Activated T-cell treated with anti-CD3 and anti-CD28 coated beads, Interleukin-2, amount 50 U/mL, for 24 hours (primary cell): Measurements from ENCODE around the gene GHDC.

Experiments used
- DNase-seq: peaks from one replicate; pipeline ENCODE4 v3.0.0-alpha.2; 2020
- H3K27ac Mint-ChIP-seq: 2 replicates; pipeline ENCODE4 v1.8.0; 2020; ENCODE audit warnings: mild to moderate bottlenecking, mixed read lengths
- H3K27me3 Mint-ChIP-seq: 2 replicates; pipeline ENCODE4 v1.8.0; 2020; ENCODE audit warnings: mixed read lengths
- H3K36me3 Mint-ChIP-seq: 2 replicates; pipeline ENCODE4 v1.8.0; 2020; ENCODE audit warnings: low read depth, mixed read lengths
- H3K4me1 Mint-ChIP-seq: 2 replicates; pipeline ENCODE4 v1.8.0; 2020; ENCODE audit warnings: low read depth, mixed read lengths
- H3K4me3 Mint-ChIP-seq: 2 replicates; pipeline ENCODE4 v1.8.0; 2020; ENCODE audit warnings: mild to moderate bottlenecking, moderate library complexity, mixed read lengths
- H3K9me3 Mint-ChIP-seq: 2 replicates; pipeline ENCODE4 v1.8.0; 2020; ENCODE audit warnings: mixed read lengths

GHDC gene

GRCh38 chr17:42182927-42183734 is 11.2 kb downstream of the GHDC start:
- peaks cover 54% of the 10 kb centered on the region for H3K4me1 Mint-ChIP-seq
- peak overlapping the region; percentile 92 for H3K27ac Mint-ChIP-seq
- H3K36me3 Mint-ChIP-seq: no peaks in the 10 kb centered on the region
- H3K4me3 Mint-ChIP-seq: peak overlapping the region; percentile 85
- peaks cover 28% of the 10 kb centered on the region for H3K27me3 Mint-ChIP-seq
- no peaks in the 10 kb centered on the region for H3K9me3 Mint-ChIP-seq
- no peak for DNase-seq

- peaks cover 54% of the 10 kb centered on the region for H3K4me1 Mint-ChIP-seq
- no peaks in the 10 kb centered on the region for H3K36me3 Mint-ChIP-seq
- H3K27ac Mint-ChIP-seq: no peak overlapping the region
- DNase-seq: no peak
- no peaks in the 10 kb centered on the region for H3K9me3 Mint-ChIP-seq
- peak overlapping the region; percentile 66 for H3K4me3 Mint-ChIP-seq
- H3K27me3 Mint-ChIP-seq: peaks cover 28% of the 10 kb centered on the region
Observed at GRCh38 chr17:42181851-42182207, 12.5 kb downstream of the GHDC start.

GRCh38 chr17:42180922-42181850 is 13.1 kb downstream of the GHDC start, which contains the start of gene KCNH4:
Gene KCNH4, minus strand, starts transcription at chr17:42181142. Its CDS starts 197 bp downstream, at chr17:42180945.
- peak; percentile 94 for DNase-seq
- Mint-ChIP-seq H3K4me3 (peak within 1 kb of the TSS; percentile 66), H3K36me3 (no peaks in the 10 kb centered on the region), H3K4me1 (peaks cover 54% of the 10 kb centered on the region), H3K9me3 (no peaks in the 10 kb centered on the region), H3K27me3 (peaks cover 28% of the 10 kb centered on the region), H3K27ac (no peak within 1 kb of the TSS)

DNA sequence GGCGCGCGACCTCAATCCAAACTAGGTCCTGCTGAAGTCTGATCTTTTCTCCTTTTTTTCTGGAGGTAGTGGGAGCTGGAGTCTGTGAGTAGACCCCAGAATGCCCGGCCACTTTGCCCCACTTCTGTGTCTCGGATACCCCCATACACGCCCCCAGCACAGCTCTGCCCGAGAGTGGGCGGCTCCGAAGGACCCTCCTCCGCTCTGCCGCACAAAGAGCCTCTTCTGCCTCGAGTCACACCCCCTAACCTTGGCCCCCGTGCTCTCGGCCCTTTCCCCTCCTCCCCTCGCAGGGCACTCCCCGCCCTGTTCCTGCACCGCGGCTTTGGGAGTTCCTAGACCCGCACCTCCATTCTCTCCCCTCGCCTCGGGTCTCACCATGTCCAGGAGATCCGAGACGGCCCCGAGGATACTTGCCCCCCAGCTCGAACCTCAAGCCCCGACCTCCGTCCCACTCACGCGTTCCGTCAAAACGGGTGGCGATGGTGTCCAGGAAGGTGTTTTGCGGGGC is 13.8 kb downstream of the GHDC start:
- DNase-seq: no peak
- Mint-ChIP-seq H3K27ac (no peak overlapping the region), H3K36me3 (peaks cover 4% of the 10 kb centered on the region), H3K4me1 (peaks cover 54% of the 10 kb centered on the region), H3K9me3 (no peaks in the 10 kb centered on the region), H3K27me3 (peaks cover 28% of the 10 kb centered on the region), H3K4me3 (peak overlapping the region; percentile 66)

DNA sequence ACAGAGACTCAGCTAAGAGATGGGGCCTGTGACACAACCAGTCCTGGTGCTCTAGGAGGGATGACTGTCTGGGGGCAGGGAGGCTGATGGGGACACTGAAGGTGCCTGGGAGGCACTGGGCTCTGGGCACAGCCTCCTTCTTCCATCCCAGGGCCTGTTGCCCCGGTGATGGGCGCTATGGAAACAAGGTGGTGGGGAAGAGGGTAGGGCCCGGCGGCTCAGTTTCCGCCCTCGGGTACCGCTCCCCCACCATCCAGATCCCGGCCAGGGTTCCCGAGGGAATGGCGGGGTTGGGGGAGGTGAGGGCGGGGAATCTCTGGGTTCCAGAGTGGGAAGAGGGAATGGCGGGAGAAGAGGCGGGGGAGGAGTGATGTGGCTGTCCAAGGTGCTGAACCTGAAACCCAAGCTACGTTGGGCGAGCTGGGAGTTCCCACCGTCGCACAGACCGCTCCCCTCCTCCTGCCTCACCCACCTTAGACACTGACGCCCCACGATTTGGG is 14.3 kb downstream of the GHDC start:
- peaks cover 28% of the 10 kb centered on the region for H3K27me3 Mint-ChIP-seq
- H3K27ac Mint-ChIP-seq: no peak overlapping the region
- H3K36me3 Mint-ChIP-seq: peaks cover 4% of the 10 kb centered on the region
- peak; percentile 44 for DNase-seq
- H3K4me1 Mint-ChIP-seq: peaks cover 52% of the 10 kb centered on the region
- H3K9me3 Mint-ChIP-seq: no peaks in the 10 kb centered on the region
- H3K4me3 Mint-ChIP-seq: peak overlapping the region; percentile 66

DNA sequence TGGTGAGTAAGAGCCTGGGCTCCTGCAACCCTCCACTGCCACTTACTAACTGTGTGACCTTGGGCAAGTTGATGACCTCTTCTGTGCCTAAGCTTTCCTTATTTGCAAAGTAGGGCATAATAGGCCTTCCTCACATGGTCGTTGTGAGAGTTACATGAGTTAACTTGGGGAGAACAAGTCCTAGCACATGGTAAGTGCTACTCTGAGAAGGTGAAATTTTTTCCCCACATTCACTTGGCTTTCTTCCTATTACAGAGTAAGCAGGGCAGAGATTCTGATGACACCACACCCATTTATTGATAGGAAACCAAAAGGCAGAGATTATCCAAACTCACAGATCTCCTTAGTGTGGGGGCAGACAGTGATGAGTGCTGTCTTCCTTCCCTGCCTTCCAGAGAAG is 15.0 kb downstream of the GHDC start:
- Mint-ChIP-seq H3K36me3 (peaks cover 4% of the 10 kb centered on the region), H3K4me3 (no peak overlapping the region)

DNA sequence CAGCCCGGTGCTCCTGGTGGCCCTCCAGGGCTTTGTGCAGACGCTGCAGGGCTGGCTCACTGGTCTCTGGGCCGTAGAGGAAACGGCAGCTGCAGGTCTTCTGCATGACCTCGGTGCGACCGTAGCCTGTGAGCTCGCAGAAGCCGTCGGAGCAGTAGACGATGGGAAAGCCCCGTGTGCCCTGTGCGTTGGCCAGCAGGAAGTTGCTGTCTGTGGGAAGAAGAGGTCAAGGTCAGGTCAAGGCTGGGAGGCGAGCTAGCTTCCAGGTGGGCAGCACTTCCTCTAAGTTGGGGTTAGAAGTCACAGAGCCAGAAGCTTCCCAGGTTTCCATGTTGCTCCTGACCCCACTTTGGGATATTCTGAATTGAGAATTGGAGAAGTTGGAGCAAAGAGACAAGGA is 15.5 kb downstream of the GHDC start:
- peaks cover 42% of the 10 kb centered on the region for H3K4me1 Mint-ChIP-seq
- H3K27ac Mint-ChIP-seq: no peak overlapping the region
- H3K4me3 Mint-ChIP-seq: no peak overlapping the region
- no peaks in the 10 kb centered on the region for H3K9me3 Mint-ChIP-seq
- H3K27me3 Mint-ChIP-seq: peaks cover 28% of the 10 kb centered on the region
- peaks cover 4% of the 10 kb centered on the region for H3K36me3 Mint-ChIP-seq
- DNase-seq: no peak

More for the DNA sequence above, 15.0 kb downstream of the GHDC start:
- peaks cover 45% of the 10 kb centered on the region for H3K4me1 Mint-ChIP-seq
- H3K27me3 Mint-ChIP-seq: peaks cover 28% of the 10 kb centered on the region
- DNase-seq: no peak
- H3K9me3 Mint-ChIP-seq: no peaks in the 10 kb centered on the region
- no peak overlapping the region for H3K27ac Mint-ChIP-seq

GRCh38 chr17:42177684-42178083 is 16.6 kb downstream of the GHDC start:
- Mint-ChIP-seq H3K27me3 (peaks cover 28% of the 10 kb centered on the region), H3K36me3 (peaks cover 4% of the 10 kb centered on the region), H3K4me3 (no peak overlapping the region), H3K27ac (no peak overlapping the region), H3K4me1 (peaks cover 30% of the 10 kb centered on the region), H3K9me3 (no peaks in the 10 kb centered on the region)
- no peak for DNase-seq

GRCh38 chr17:42174126-42174783 is 20.0 kb downstream of the GHDC start:
- peaks cover 9% of the 10 kb centered on the region for H3K27me3 Mint-ChIP-seq
- H3K4me1 Mint-ChIP-seq: peaks cover 8% of the 10 kb centered on the region
- DNase-seq: no peak
- no peak overlapping the region for H3K27ac Mint-ChIP-seq
- peaks cover 4% of the 10 kb centered on the region for H3K36me3 Mint-ChIP-seq
- no peak overlapping the region for H3K4me3 Mint-ChIP-seq
- no peaks in the 10 kb centered on the region for H3K9me3 Mint-ChIP-seq

DNA sequence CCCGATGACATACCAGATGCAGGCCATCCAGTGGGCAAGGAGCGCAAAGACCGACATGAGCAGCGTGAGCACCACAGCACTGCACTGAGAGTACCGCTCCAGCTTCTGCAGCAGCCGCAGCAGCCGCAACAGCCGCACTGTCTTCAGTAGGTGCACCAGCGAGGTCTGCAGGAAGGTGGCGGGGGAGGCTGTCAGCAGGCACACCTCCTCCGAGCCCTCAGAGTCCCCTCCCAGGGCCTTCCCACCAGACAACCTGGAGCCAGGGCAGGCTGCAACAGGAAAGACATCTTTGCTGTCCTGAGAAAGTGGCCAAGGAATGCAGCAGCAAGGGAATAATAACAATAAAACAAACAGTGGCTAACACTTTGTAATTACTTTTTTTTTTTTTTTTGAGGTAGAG is 22.5 kb downstream of the GHDC start:
- Mint-ChIP-seq H3K9me3 (no peaks in the 10 kb centered on the region), H3K4me3 (no peak overlapping the region), H3K4me1 (no peaks in the 10 kb centered on the region), H3K27me3 (no peaks in the 10 kb centered on the region), H3K36me3 (peaks cover 4% of the 10 kb centered on the region), H3K27ac (no peak overlapping the region)
- DNase-seq: no peak

GRCh38 chr17:42169351-42169750 is 24.9 kb downstream of the GHDC start:
- Mint-ChIP-seq H3K9me3 (no peaks in the 10 kb centered on the region), H3K4me3 (no peak overlapping the region), H3K36me3 (no peaks in the 10 kb centered on the region), H3K27ac (no peak overlapping the region), H3K27me3 (no peaks in the 10 kb centered on the region), H3K4me1 (no peaks in the 10 kb centered on the region)
- no peak for DNase-seq

- H3K4me3 Mint-ChIP-seq: no peak overlapping the region
- no peaks in the 10 kb centered on the region for H3K9me3 Mint-ChIP-seq
- no peaks in the 10 kb centered on the region for H3K4me1 Mint-ChIP-seq
- H3K36me3 Mint-ChIP-seq: no peaks in the 10 kb centered on the region
- H3K27me3 Mint-ChIP-seq: no peaks in the 10 kb centered on the region
- no peak for DNase-seq
- no peak overlapping the region for H3K27ac Mint-ChIP-seq
Observed at GRCh38 chr17:42167807-42168206, 26.5 kb downstream of the GHDC start.

- Mint-ChIP-seq H3K9me3 (no peaks in the 10 kb centered on the region), H3K27me3 (no peaks in the 10 kb centered on the region), H3K4me1 (no peaks in the 10 kb centered on the region), H3K27ac (no peak overlapping the region), H3K36me3 (no peaks in the 10 kb centered on the region), H3K4me3 (no peak overlapping the region)
- no peak for DNase-seq
Observed at GRCh38 chr17:42166196-42166763, 28.0 kb downstream of the GHDC start.

DNA sequence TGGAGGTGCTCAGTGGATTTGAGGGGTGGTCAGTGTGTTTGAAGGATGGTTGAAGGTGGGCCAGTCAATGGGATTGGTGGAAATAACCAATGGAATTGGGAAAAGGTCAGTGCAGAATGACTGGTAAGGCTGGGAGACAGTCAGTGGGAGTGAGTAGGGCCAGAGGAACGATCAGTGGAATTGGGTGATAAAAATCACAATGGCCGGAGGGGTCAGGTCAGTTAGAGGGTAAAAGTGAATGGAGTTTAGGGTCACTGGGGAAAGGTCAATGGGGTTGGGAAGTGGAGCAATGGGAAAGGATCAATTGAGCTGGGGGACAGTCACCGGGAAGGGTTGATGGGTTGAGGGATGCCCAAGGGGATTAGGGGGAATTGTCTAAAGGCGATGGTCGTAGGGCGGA is 28.5 kb downstream of the GHDC start:
- H3K9me3 Mint-ChIP-seq: no peaks in the 10 kb centered on the region
- no peak overlapping the region for H3K27ac Mint-ChIP-seq
- DNase-seq: no peak
- H3K4me3 Mint-ChIP-seq: no peak overlapping the region
- H3K27me3 Mint-ChIP-seq: no peaks in the 10 kb centered on the region
- H3K4me1 Mint-ChIP-seq: no peaks in the 10 kb centered on the region
- no peaks in the 10 kb centered on the region for H3K36me3 Mint-ChIP-seq
